ENCODE results near the gene PHLDB2.
"Not testable (repeated sequence)": the region's sequence is repeated elsewhere in the genome, so short reads cannot be mapped to it uniquely, and the experiment has no call there.

PHLDB2 gene

DNA sequence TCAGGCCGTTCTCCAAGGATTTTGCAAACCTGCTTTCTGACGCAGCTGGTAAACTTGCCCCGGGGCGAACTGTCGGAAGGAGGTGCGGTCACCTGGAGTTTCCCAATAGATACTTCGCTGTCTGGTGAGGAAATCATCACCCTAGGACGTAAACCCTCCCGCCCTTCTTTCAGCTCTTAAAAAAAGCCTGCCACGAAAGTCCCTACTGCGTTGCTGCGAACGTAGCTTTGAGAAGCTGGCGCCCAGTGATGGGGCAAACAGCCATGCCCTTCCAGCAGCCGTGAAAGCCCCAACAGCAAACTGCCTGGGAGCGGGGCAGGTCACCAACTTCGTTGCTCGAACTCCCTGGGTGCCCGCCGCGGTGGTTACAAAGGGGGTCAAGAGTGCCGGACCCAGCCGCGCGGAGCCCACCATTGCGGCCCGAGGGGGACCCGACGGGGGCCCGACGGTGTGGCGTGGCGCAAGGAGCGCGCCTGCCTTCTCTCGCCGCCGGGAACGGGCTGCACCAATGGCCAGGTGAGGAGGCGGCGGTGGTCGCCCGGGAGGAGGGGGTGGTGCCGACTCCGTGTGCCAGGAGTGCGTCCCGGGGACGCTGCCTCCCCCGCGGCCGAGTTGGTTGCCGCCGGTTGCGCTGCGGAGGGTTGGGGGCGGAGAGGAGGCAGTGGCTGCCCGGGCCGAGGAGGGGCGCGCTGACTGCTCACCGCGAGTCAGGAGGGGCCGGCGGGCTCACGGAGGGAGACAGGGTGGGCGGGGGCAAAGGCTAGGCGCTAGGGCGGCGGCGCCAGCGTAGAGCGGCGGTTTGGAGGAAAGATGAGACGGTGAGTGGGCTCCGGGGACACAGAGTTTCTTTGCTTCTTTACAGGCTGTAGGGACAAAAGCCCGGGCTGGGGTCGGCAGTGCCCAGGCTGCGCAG is at the start of gene PHLDB2:
PHLDB2 (plus strand) TSS at position 205 of the 913 bp plus-strand sequence. CDS start 24,813 bp downstream, outside the sequence.
- DNase-seq (ENCODE audit: low spot score) = peak; percentile 75

DNA sequence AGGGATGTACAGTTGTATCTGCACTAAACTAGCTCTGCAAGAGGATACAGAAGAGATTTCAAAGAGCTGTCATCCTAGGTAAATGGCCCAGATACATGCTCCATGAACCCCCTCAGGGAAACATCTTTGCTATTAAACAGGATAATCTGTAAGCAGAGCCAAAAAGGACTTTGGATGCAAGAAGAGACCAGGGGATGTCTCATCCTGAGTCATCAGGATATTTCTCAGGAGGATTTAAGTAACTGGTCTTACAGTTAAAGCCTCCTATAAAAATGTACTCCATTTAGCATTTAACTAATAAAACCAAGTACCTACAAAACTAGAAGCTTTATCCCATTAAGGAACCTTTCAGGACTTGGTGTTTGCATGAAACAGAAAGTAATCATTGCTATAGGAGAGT is 48.2 kb upstream of the PHLDB2 start:
- DNase-seq (ENCODE audit: low spot score) = peak; percentile 23

DNA sequence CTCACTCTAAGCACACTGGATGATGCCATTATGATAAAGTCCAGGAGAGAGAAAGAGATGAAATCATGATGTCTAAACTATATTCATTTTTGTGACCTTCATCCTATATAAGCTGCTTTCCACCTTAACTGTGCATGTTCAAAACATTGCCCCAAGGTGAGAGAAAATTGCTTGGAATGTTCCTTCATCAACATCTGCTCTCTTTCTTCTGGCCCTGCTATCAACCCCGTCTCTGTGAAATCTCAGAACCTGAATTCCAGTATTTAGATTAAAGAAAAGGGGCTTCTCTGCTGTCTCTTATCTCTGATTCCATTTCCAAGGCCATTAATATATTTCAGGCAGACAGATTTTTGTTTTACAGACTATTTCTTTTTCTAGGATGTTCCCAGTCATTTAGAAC is 47.3 kb upstream of the PHLDB2 start:
- no peak for DNase-seq (ENCODE audit: low spot score)

GRCh38 chr3:111812701-111813100 is 46.4 kb upstream of the PHLDB2 start:
- DNase-seq (ENCODE audit: low spot score) = no peak

GRCh38 chr3:111813441-111813840 is 45.6 kb upstream of the PHLDB2 start:
- no peak for DNase-seq (ENCODE audit: low spot score)

DNA sequence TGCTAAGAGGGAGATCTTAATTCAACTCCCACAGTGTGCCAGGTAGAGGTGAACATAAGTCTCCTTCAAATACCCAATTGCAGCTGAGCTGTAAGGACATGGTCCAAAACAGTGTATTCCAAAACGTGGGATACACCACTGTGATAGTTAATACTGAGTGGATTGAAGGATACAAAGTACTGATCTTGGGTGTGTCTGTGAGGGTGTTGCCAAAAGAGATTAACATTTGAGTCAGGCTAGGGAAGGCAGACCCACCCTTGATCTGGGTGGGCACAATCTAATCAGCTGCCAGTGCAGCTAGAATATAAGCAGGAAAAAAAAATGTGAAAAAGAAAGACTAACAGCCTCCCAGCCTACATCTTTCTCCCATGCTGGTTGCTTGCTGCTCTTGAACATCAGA is 45.1 kb upstream of the PHLDB2 start:
- no peak for DNase-seq (ENCODE audit: low spot score)

GRCh38 chr3:111816771-111817170 is 42.3 kb upstream of the PHLDB2 start:
- DNase-seq (ENCODE audit: low spot score) = not testable (repeated sequence)

- no peak for DNase-seq (ENCODE audit: low spot score)
These were observed 39.1 kb upstream of the PHLDB2 start for GRCh38 chr3:111819927-111820326.

DNA sequence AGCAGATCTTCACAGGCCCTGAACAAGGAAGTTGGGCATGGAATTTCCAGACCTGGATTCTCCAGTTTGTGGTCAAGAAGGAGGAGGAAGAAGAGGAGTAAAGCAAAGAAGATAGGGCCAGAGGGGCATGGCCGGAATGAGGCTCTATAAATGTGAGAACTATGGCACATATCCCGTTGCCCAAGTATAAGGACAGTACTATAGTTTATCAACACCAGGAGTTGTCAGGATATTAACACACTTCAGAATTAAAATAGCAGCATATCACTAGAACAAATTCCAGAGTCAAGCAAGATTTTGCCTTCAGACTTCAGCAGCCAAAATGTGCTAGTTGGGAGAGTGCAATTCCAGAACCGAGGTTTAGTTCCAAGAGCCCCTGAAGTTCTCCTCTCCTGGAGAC is 38.4 kb upstream of the PHLDB2 start:
- DNase-seq (ENCODE audit: low spot score) = no peak

DNA sequence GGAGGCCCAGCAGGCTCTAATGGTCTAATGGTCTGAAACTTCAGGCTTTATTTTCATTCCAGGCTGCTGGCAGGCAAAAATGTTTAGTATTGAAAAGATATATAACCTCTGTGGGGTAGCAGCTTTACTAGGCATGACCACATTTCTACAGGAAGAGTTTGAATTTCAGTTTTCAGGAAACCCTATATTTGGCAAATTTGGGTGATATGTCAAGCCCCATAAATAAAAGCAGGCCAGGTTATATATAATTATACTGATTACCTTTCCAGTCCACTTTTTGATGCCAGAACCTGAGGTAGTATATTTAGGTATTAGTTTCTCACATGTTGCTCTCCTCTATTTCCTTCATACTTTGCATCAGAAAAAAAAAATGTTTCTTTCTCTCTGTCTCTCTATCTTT is 37.2 kb upstream of the PHLDB2 start:
- no peak for DNase-seq (ENCODE audit: low spot score)

DNA sequence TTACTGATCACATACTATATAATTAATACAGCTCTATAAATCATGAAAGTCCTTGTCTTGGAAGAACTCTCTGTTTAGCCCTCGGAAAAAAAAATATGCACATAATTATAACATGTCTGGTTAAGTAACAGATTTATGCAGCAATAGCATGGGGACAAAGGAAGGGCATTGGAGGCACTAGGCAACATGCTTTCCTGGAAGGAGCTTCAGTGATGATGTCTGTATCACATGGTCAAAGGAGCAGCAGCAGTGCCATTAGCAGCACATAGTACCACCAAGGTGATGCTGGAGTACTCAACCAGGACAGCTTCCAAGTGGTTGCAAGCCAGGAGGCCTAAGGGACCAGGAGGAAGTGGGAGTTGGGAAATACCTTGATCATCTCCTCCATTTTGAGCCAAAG is 36.3 kb upstream of the PHLDB2 start:
- DNase-seq (ENCODE audit: low spot score) = no peak

- no peak for DNase-seq (ENCODE audit: low spot score)
These were observed 35.7 kb upstream of the PHLDB2 start for GRCh38 chr3:111823341-111823855.

DNA sequence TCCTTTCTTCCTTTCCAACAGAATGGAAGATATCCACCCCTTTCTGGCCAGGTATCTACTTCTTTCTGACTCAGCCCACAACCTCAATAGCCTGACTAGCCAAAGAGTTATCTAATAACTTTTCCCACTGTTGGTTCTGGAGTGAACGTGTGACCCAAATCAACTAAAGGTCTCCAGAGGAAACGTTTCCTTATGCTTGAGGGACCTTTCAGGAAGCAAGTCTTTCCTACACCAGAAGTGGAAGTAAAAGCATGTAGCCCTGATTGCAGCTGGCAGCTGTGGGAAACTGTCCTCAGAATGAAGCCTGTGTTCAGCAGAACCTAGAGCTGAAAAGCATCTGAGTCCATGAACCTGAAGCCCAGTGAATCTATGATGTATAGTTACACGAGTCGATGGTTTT is 34.7 kb upstream of the PHLDB2 start:
- DNase-seq (ENCODE audit: low spot score) = no peak

DNA sequence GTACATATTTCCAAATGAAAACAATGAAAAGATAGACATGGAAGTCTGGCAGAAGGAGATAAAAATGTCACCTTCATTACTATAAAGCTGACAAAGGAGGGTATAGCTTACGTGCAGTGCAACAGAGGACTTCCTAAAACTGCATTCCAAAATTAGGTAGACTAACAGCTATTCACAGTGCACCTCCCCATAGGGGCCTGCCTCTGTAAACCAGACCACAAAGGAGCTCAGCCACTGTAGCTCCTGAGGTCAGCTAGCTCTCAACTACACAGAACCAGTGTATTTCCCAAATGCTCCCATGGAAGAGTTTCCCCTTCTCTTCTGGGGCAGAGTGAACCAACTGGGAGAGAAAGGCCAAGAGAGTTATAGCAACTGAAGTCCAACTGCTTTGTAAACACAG is 31.2 kb upstream of the PHLDB2 start:
- DNase-seq (ENCODE audit: low spot score) = no peak

GRCh38 chr3:111828530-111828929 is 30.5 kb upstream of the PHLDB2 start:
- DNase-seq (ENCODE audit: low spot score) = no peak

DNA sequence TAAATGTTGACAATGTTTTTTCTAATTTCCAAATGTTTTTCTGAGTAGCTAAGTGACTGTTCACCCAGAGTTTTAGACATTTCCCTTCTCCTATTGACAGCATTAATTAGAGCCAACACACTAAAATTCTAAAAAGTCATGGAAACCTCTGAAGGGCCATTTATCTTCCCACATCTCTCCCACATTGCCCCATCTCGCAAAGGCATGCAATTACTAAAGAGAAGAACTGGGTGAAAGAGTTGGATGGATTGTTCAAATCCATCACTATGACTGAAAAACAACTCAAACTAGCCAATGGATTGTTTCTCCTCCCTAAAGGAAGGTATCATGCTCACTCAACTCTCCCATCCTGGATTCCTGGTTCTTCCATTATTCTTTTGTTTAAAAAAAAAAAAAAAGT is 30.0 kb upstream of the PHLDB2 start:
- DNase-seq (ENCODE audit: low spot score) = no peak

GRCh38 chr3:111831840-111832239 is 27.2 kb upstream of the PHLDB2 start:
- no peak for DNase-seq (ENCODE audit: low spot score)

- no peak for DNase-seq (ENCODE audit: low spot score)
These were observed 22.0 kb upstream of the PHLDB2 start for GRCh38 chr3:111837112-111837511.

GRCh38 chr3:111838133-111838532 is 20.9 kb upstream of the PHLDB2 start:
- no peak for DNase-seq (ENCODE audit: low spot score)

DNA sequence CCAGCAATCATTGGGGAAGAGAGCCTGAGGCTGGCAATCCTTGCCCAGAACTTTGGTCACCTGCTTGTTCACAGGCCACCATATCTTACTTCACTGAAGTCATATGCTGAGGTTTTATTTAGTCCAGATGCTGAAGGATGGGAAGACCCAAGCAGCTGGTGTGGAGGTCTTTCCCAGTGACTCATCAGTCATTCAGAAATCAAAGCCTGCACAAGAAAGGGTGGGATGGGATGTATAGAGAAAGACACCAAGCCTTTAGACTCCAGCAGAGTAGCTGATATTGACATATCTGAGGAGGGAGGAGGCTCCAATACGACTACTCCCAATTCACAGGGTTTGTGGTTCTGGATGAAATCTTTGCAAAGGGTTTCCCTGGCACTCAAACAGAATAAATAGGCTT is 13.0 kb upstream of the PHLDB2 start:
- no peak for DNase-seq (ENCODE audit: low spot score)

GRCh38 chr3:111846717-111847116 is 12.3 kb upstream of the PHLDB2 start:
- peak; percentile 52 for DNase-seq (ENCODE audit: low spot score)

GRCh38 chr3:111848283-111848682 is 10.8 kb upstream of the PHLDB2 start:
- DNase-seq (ENCODE audit: low spot score) = no peak

DNA sequence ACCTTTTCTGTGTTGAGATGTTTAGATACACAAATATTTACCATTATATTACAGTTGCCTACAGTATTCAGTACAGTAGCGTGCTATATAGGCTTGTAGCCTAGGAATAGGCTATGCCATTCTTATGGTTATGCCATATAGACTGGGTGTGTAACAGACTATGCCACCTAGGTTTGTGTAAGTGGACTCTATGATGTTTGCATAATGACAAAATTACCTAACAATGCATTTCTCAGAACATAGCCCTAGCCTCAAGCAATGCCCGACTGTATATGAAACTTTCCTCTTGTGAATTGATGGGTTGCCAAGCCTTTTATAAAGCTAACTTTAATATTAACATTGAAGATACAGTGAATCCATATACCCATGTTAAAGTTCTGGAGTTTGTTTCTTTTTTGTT is 10.3 kb upstream of the PHLDB2 start:
- no peak for DNase-seq (ENCODE audit: low spot score)

DNA sequence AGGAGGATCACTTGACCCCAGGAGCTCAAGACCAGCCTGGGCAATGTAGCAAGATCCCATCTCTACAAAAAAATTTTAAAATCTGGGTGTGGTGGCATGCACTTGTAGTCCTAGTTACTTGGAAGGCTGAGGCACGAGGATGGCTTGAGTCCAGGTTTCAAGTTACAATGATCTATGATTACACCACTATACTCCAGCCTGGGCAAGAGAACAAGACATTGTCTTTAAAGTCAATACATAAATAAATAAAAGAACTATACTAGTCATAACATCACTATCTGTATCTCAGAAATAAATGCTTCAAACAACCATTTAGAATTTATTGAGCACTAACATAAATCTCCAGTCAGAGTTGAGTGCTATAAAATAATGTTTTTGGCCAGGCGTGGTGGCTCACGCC is 8.5 kb upstream of the PHLDB2 start:
- DNase-seq (ENCODE audit: low spot score) = no peak

Data from hepatic stellate cell (primary cell).